Pons (tissue), 1 donor: Measurements from ENCODE around the gene CDT1.

Experiments used
- DNase-seq: peaks from one replicate; pipeline ENCODE4 v3.0.0-alpha.2; 2016; ENCODE audit warnings: low spot score

CDT1 gene

GRCh38 chr16:88803264-88803987 is at the start of gene CDT1:
CDT1 (plus strand) TSS chr16:88803789; CDS start chr16:88803832, 43 bp downstream.
- DNase-seq, result peak; percentile 64

- no peak for DNase-seq
These were observed 49.3 kb upstream of the CDT1 start for GRCh38 chr16:88754109-88754911.

- no peak for DNase-seq
These were observed 48.5 kb upstream of the CDT1 start for GRCh38 chr16:88754912-88755744.

- DNase-seq, result no peak
These were observed 47.7 kb upstream of the CDT1 start for GRCh38 chr16:88755745-88756443.

GRCh38 chr16:88758227-88758943 is 45.2 kb upstream of the CDT1 start:
- no peak for DNase-seq

- no peak for DNase-seq
These were observed 44.7 kb upstream of the CDT1 start for GRCh38 chr16:88758944-88759244.

- no peak for DNase-seq
These were observed 44.2 kb upstream of the CDT1 start for GRCh38 chr16:88759245-88759975.

GRCh38 chr16:88759976-88760350 is 43.6 kb upstream of the CDT1 start:
- no peak for DNase-seq

GRCh38 chr16:88760424-88761142 is 43.0 kb upstream of the CDT1 start:
- no peak for DNase-seq

GRCh38 chr16:88761143-88761534 is 42.5 kb upstream of the CDT1 start:
- DNase-seq, result no peak

- DNase-seq, result no peak
These were observed 41.8 kb upstream of the CDT1 start for GRCh38 chr16:88761830-88762229.

GRCh38 chr16:88762258-88762870 is 41.2 kb upstream of the CDT1 start:
- no peak for DNase-seq

GRCh38 chr16:88762941-88763340 is 40.6 kb upstream of the CDT1 start:
- DNase-seq, result no peak

- DNase-seq, result no peak
These were observed 40.0 kb upstream of the CDT1 start for GRCh38 chr16:88763502-88764053.

- no peak for DNase-seq
These were observed 39.5 kb upstream of the CDT1 start for GRCh38 chr16:88764080-88764479.

- DNase-seq, result no peak
These were observed 38.7 kb upstream of the CDT1 start for GRCh38 chr16:88764913-88765349.

- no peak for DNase-seq
These were observed 36.6 kb upstream of the CDT1 start for GRCh38 chr16:88766975-88767374.

- no peak for DNase-seq
These were observed 36.0 kb upstream of the CDT1 start for GRCh38 chr16:88767546-88768070.
